Thoracic aorta (tissue), 2 donors: Measurements from ENCODE around the gene CLDN14. TPM values are rescaled to one million over a fixed set of nuclear protein-coding genes. Genes with fewer than 3 reads are reported as not detected.

Experiments
- ATAC-seq: fragments of 150-250 bp; one replicate; pipeline ENCODE4 v1.8.0; 2017; ENCODE audit warnings: low read depth; ENCODE audit not compliant: insufficient number of reproducible peaks, low FRiP score
- DNase-seq: peaks from one replicate; pipeline ENCODE4 v3.0.0-alpha.2; 2020; ENCODE audit warnings: low spot score
- H3K27ac ChIP-seq, 2 donors: fragments of 200-600 bp; sonication (generic); 1 replicate in 1 of 2; 2 replicates in 1 of 2; pipeline ENCODE4 v1.5.1; 2016; ENCODE audit warnings: mild to moderate bottlenecking in 2 of 2, moderate library complexity in 2 of 2
- H3K27me3 ChIP-seq: fragments of 200-600 bp; sonication (generic); replicated peaks from 2 replicates; pipeline ENCODE4 v1.6.0; 2016; ENCODE audit warnings: mild to moderate bottlenecking; ENCODE audit not compliant: insufficient read depth
- H3K36me3 ChIP-seq: fragments of 200-600 bp; sonication (generic); one replicate; pipeline ENCODE4 v1.5.1; 2016
- H3K4me1 ChIP-seq, 2 donors: fragments of 200-600 bp; sonication (generic); 1 replicate in 1 of 2; 2 replicates in 1 of 2; pipeline versions ENCODE4 v1.5.1 to v1.6.0; 2016; ENCODE audit warnings: low read depth in 2 of 2, mild to moderate bottlenecking in 1 of 2; ENCODE audit not compliant: control insufficient read depth in 1 of 2
- H3K4me3 ChIP-seq: fragments of 200-600 bp; sonication (generic); 2 replicates; pipeline ENCODE4 v1.5.1; 2016; ENCODE audit warnings: mild to moderate bottlenecking
- H3K9me3 ChIP-seq: fragments of 200-600 bp; sonication (generic); 2 replicates; pipeline ENCODE4 v1.5.1; 2016
- CTCF ChIP-seq: fragments of 200-600 bp; sonication (generic); IDR thresholded peaks from one replicate; pipeline ENCODE4 v1.5.1; 2019; ENCODE audit warnings: antibody characterized with exemption
- total RNA-seq, 2 donors: library from RNA; depleted of rRNA; stranded (reverse); fragments of >200 nt; gene quantifications; one replicate each; pipeline versions ENCODE4 v1.1.0 to v1.2.3, GENCODE V29; 2016

Gene CLDN14
- total RNA-seq, 2 donors from 2014 or later: not detected

- TF ChIP-seq CTCF: no peak
- peak overlapping the region; percentile 65 for H3K27ac ChIP-seq
- peak; percentile 84 for DNase-seq
- peaks cover 2 to 16% of the 10 kb centered on the region in 2 donors for H3K4me1 ChIP-seq
- H3K36me3 ChIP-seq: no peaks in the 10 kb centered on the region
- H3K4me3 ChIP-seq: peak overlapping the region; percentile 62
- H3K27me3 ChIP-seq: no peaks in the 10 kb centered on the region
- H3K9me3 ChIP-seq: no peaks in the 10 kb centered on the region
- ATAC-seq: peak; percentile 92
These were observed 49.9 kb downstream of the CLDN14 start for GRCh38 chr21:36429947-36430546.

- H3K4me1 ChIP-seq: peaks cover 2 to 16% of the 10 kb centered on the region in 2 donors
- ATAC-seq: no peak
- DNase-seq: no peak
- H3K27ac ChIP-seq: peak overlapping the region; percentile 65
- no peaks in the 10 kb centered on the region for H3K27me3 ChIP-seq
- no peak overlapping the region for H3K4me3 ChIP-seq
- no peaks in the 10 kb centered on the region for H3K36me3 ChIP-seq
- no peaks in the 10 kb centered on the region for H3K9me3 ChIP-seq
- TF ChIP-seq CTCF: no peak
These were observed 51.0 kb downstream of the CLDN14 start for GRCh38 chr21:36428761-36429432.

- no peak overlapping the region for H3K4me3 ChIP-seq
- no peak for TF ChIP-seq CTCF
- H3K27ac ChIP-seq: no peak overlapping the region
- peaks cover 2 to 16% of the 10 kb centered on the region in 2 donors for H3K4me1 ChIP-seq
- H3K36me3 ChIP-seq: no peaks in the 10 kb centered on the region
- ATAC-seq (no peak), DNase-seq (no peak)
- no peaks in the 10 kb centered on the region for H3K9me3 ChIP-seq
- H3K27me3 ChIP-seq: no peaks in the 10 kb centered on the region
These were observed 52.4 kb downstream of the CLDN14 start for GRCh38 chr21:36427502-36427901.

- no peak overlapping the region for H3K4me3 ChIP-seq
- no peaks in the 10 kb centered on the region for H3K9me3 ChIP-seq
- peaks cover 0 to 8% of the 10 kb centered on the region in 2 donors for H3K4me1 ChIP-seq
- H3K27ac ChIP-seq: no peak overlapping the region
- DNase-seq: no peak
- no peak for ATAC-seq
- H3K36me3 ChIP-seq: no peaks in the 10 kb centered on the region
- TF ChIP-seq CTCF: no peak
- H3K27me3 ChIP-seq: no peaks in the 10 kb centered on the region
These were observed 54.6 kb downstream of the CLDN14 start for GRCh38 chr21:36425286-36425685.

GRCh38 chr21:36424592-36424991 lies 55.3 kb downstream of the CLDN14 start:
- no peak overlapping the region for H3K4me3 ChIP-seq
- TF ChIP-seq CTCF: no peak
- no peak overlapping the region for H3K27ac ChIP-seq
- H3K4me1 ChIP-seq: peaks cover 0 to 3% of the 10 kb centered on the region in 2 donors
- H3K9me3 ChIP-seq: no peaks in the 10 kb centered on the region
- H3K27me3 ChIP-seq: no peaks in the 10 kb centered on the region
- no peak for DNase-seq
- H3K36me3 ChIP-seq: no peaks in the 10 kb centered on the region
- ATAC-seq: no peak
